GM11168 (cell line): Measurements from ENCODE around the gene REEP2.

Experiments
- in situ Hi-C: fragments of 300-500 bp; cut with MboI; formaldehyde crosslinking; loops from one replicate; pipeline ENCODE4 v1.12.0; 2022; ENCODE audit warnings: low sequenced_read_pairs; ENCODE audit not compliant: unreplicated experiment

Gene REEP2

DNA sequence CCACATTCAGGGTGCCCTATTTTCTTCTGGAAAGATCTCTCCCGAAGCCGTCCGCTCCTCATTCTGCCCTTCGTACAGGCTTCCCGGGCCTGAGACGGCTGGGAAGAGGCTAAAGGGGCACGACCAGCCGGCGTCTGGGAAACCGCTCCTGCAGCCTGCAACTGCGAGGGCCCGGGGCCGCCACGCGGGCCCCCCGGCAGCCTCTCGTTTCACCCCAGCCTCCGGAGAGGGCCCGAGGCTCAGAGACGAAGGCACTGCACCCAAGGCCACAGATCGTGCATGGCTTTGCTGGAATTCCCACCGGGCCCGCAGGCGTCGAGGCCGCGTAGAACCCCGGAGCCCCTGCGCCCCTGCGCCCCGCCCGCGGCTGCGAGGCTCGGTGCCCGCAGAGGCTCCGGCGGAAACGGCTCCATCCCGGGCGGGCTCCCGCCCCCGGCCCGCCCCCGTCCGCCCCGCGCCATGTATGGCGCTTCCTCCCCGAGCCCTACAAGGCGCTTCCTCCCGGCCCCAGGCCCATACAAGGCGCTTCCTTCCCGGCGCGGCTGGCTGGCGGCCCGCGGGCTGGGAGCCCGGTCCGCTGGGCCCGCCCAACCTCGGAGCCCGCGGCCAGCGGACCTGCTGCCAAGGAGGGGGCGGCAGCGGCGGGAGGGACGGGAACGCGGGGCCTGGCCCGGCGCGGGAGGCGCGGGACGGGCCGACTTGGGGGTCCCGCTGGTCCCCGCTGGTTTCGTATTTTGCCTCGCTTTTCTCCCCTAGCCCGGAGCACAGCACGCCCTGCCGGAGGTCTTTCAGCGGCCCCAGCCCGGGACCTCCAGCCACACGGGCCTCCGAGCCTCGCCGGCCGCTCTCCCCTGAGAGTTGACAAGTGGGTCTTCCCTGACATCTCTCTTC is 53.1 kb downstream of the REEP2 start:
- in situ Hi-C loops = no loop called here

DNA sequence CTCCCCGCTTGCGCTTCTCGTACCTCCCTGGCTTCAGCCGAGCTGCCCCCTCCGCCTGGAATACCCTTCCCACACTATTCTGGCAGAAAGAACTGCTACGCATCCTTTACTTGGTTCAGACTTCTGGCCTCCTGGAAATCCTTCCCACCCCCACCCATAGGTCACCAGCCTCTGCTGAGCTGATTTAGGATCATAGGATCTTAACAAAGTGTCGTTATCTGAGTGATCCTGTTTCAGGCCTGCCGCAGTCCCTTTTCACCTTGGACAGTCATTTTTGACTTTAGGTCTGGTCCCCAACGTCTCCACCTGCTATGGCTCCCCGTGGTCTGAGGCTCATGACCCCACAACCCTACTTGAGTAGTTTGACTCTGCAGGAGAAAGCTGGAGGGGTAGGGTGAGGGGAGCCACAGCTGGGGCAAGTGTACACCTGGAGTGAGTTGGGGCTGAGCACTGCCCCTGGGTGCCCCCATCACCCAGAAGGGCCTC is 53.7 kb downstream of the REEP2 start:
- in situ Hi-C loops = no loop called here

DNA sequence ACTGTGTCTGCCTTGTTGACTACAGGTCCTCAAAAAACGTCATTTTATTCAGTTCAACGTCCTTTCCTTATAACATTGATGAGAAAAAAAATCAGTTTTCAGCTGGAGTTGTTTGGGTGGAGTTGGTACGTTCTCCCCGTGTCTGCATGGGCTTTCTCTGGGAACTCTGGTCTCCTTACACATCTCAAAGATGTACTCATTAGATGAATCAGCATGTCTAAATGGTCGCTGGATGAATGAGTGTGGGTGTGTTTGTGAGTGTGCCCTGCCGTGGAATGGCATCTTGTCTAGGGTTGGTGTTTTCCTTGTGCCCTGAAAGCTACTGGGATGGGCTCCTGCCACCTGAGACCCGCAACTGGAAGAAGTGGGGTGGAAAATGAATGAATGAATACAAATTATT is 56.5 kb downstream of the REEP2 start:
- in situ Hi-C loops = no loop called here
